Caco-2 (cell line): ENCODE measurements around the gene SIK2. TPM values are rescaled to one million over a fixed set of nuclear protein-coding genes. Genes with fewer than 3 reads are reported as not detected.

ENCODE experiments used
- BruUV-seq: library from RNA; stranded (reverse); fragments of 400-500 nt; replicated peaks from 2 replicates; lab custom pipeline; 2021; lab: Mats Ljungman, UMichigan
- CTCF ChIA-PET: fragments of 300-600 bp; sonication (Branson Sonifier 250); formaldehyde crosslinking; loops from one replicate; lab custom pipeline; 2022; ENCODE audit warnings: antibody characterized with exemption; lab: Charles Lee
- POLR2A ChIA-PET: fragments of 300-600 bp; sonication (Branson Sonifier 250); formaldehyde crosslinking; loops from one replicate; lab custom pipeline; 2022; ENCODE audit warnings: antibody characterized with exemption; lab: Charles Lee
- DNase-seq, 2 experiments: peaks; one replicate each; pipeline versions ENCODE4 v3.0.0 to v3.0.0-alpha.2; 2020 to 2022
- H3K27me3 ChIP-seq: replicated peaks from 2 replicates; pipeline ENCODE4 v1.6.0; 2011; ENCODE audit warnings: low read length; ENCODE audit not compliant: control insufficient read depth, insufficient read depth
- H3K36me3 ChIP-seq: 2 replicates; pipeline ENCODE4 v1.5.1; 2011; ENCODE audit warnings: low read length; ENCODE audit not compliant: control insufficient read depth, insufficient read depth
- H3K4me1 ChIP-seq: fragments of 250-450 bp; sonication (Bioruptor Pico); 2 replicates; pipeline ENCODE4 v1.5.1; 2020; ENCODE audit warnings: mild to moderate bottlenecking
- H3K4me3 ChIP-seq: 2 replicates; pipeline ENCODE4 v1.5.1; 2011; ENCODE audit warnings: low read depth, mild to moderate bottlenecking, control low read depth, low read length
- H3K9me3 ChIP-seq: fragments of 250-450 bp; sonication (Bioruptor Pico); 2 replicates; pipeline ENCODE4 v1.5.1; 2020; ENCODE audit warnings: mild to moderate bottlenecking, moderate library complexity
- H3K27ac Mint-ChIP-seq: one replicate; pipeline ENCODE4 v1.8.0; 2022; ENCODE audit warnings: mixed read lengths; ENCODE audit not compliant: unreplicated experiment
- H3K27me3 Mint-ChIP-seq: one replicate; pipeline ENCODE4 v1.8.0; 2022; ENCODE audit warnings: mixed read lengths; ENCODE audit not compliant: insufficient read depth, unreplicated experiment
- H3K36me3 Mint-ChIP-seq: one replicate; pipeline ENCODE4 v1.8.0; 2022; ENCODE audit warnings: mild to moderate bottlenecking, mixed read lengths; ENCODE audit not compliant: insufficient read depth, unreplicated experiment
- H3K4me1 Mint-ChIP-seq: one replicate; pipeline ENCODE4 v1.8.0; 2022; ENCODE audit warnings: low read depth, mixed read lengths; ENCODE audit not compliant: unreplicated experiment
- H3K4me3 Mint-ChIP-seq: one replicate; pipeline ENCODE4 v1.8.0; 2022; ENCODE audit warnings: mild to moderate bottlenecking, moderate library complexity, mixed read lengths; ENCODE audit not compliant: unreplicated experiment
- H3K9me3 Mint-ChIP-seq: one replicate; pipeline ENCODE4 v1.8.0; 2022; ENCODE audit warnings: mixed read lengths; ENCODE audit not compliant: unreplicated experiment
- CTCF ChIP-seq, 2 experiments: fragments of 200-600 bp in 1 of 2; IDR thresholded peaks; 1 replicate in 1 of 2; 2 replicates in 1 of 2; pipeline versions ENCODE4 v1.5.1 to v1.8.0; 2011 to 2022; ENCODE audit warnings: antibody characterized with exemption in 1 of 2, control low read depth in 1 of 2, inconsistent platforms in 1 of 2, low read depth in 1 of 2, low read length in 1 of 2, mild to moderate bottlenecking in 1 of 2, moderate library complexity in 1 of 2; ENCODE audit not compliant: insufficient read depth in 1 of 2, severe bottlenecking in 1 of 2, unreplicated experiment in 1 of 2
- intact Hi-C: fragments of 100-400 bp; cut with micrococcal nuclease; formaldehyde crosslinking; loops from one replicate; pipeline ENCODE4 v1.10.0; 2022; ENCODE audit not compliant: unreplicated experiment
- total RNA-seq: library from RNA; stranded (reverse); gene quantifications from 2 replicates; pipeline ENCODE4 v1.2.3, GENCODE V29; 2022

Gene SIK2
- total RNA-seq, 1 experiment from 2014 or later = 40.2 TPM

GRCh38 chr11:111632516-111633220 lies 30.4 kb downstream of the SIK2 start:
- no peaks in the 10 kb centered on the region for H3K27me3 Mint-ChIP-seq
- ChIA-PET POLR2A (no interaction called here), CTCF (no interaction called here)
- no peaks in the 10 kb centered on the region for H3K9me3 ChIP-seq
- peaks cover 31% of the 10 kb centered on the region for H3K4me1 ChIP-seq
- H3K9me3 Mint-ChIP-seq = no peaks in the 10 kb centered on the region
- H3K4me3 ChIP-seq = no peak overlapping the region
- no peak for DNase-seq
- H3K36me3 ChIP-seq = no peaks in the 10 kb centered on the region
- peaks cover 5% of the 10 kb centered on the region for H3K36me3 Mint-ChIP-seq
- H3K27me3 ChIP-seq = no peaks in the 10 kb centered on the region
- BruUV-seq = no TSS peak
- no peak for TF ChIP-seq CTCF (IDR thresholded peaks at IDR 0.05; ENCODE audit: insufficient read depth in 1 of 2, low read depth in 1 of 2, low read length in 1 of 2, severe bottlenecking in 1 of 2, unreplicated experiment in 1 of 2)
- no peak overlapping the region for H3K27ac Mint-ChIP-seq
- intact Hi-C loops = no loop called here
- H3K4me3 Mint-ChIP-seq = no peak overlapping the region
- H3K4me1 Mint-ChIP-seq = peaks cover 47% of the 10 kb centered on the region

GRCh38 chr11:111633248-111633647 lies 31.0 kb downstream of the SIK2 start:
- intact Hi-C loops = no loop called here
- Histone ChIP-seq H3K27me3 (no peaks in the 10 kb centered on the region), H3K4me1 (peaks cover 31% of the 10 kb centered on the region), H3K4me3 (no peak overlapping the region), H3K36me3 (no peaks in the 10 kb centered on the region), H3K9me3 (no peaks in the 10 kb centered on the region)
- peaks cover 45% of the 10 kb centered on the region for H3K4me1 Mint-ChIP-seq
- no peaks in the 10 kb centered on the region for H3K9me3 Mint-ChIP-seq
- CTCF ChIA-PET = no interaction called here
- H3K4me3 Mint-ChIP-seq = no peak overlapping the region
- no TSS peak for BruUV-seq
- peaks cover 5% of the 10 kb centered on the region for H3K36me3 Mint-ChIP-seq
- no peak for TF ChIP-seq CTCF (IDR thresholded peaks at IDR 0.05; ENCODE audit: insufficient read depth in 1 of 2, low read depth in 1 of 2, low read length in 1 of 2, severe bottlenecking in 1 of 2, unreplicated experiment in 1 of 2)
- DNase-seq = no peak
- no peak overlapping the region for H3K27ac Mint-ChIP-seq
- POLR2A ChIA-PET = no interaction called here
- no peaks in the 10 kb centered on the region for H3K27me3 Mint-ChIP-seq

- no TSS peak for BruUV-seq
- POLR2A ChIA-PET = no interaction called here
These were observed 31.6 kb downstream of the SIK2 start for GRCh38 chr11:111633756-111634362.

More at GRCh38 chr11:111633756-111634362, 31.6 kb downstream of the SIK2 start:
- Histone ChIP-seq H3K4me1 (peaks cover 31% of the 10 kb centered on the region), H3K36me3 (no peaks in the 10 kb centered on the region), H3K27me3 (no peaks in the 10 kb centered on the region), H3K4me3 (no peak overlapping the region), H3K9me3 (no peaks in the 10 kb centered on the region)
- Mint-ChIP-seq H3K4me1 (peaks cover 41% of the 10 kb centered on the region), H3K27ac (no peak overlapping the region), H3K4me3 (no peak overlapping the region), H3K27me3 (no peaks in the 10 kb centered on the region), H3K36me3 (peaks cover 1% of the 10 kb centered on the region), H3K9me3 (no peaks in the 10 kb centered on the region)
- CTCF ChIA-PET = no interaction called here
- DNase-seq = no peak
- intact Hi-C loops = no loop called here
- no peak for TF ChIP-seq CTCF (IDR thresholded peaks at IDR 0.05; ENCODE audit: insufficient read depth in 1 of 2, low read depth in 1 of 2, low read length in 1 of 2, severe bottlenecking in 1 of 2, unreplicated experiment in 1 of 2)
